Ramos (cell line): Measurements from ENCODE around the gene SLC25A31.

Experiments used
- in situ Hi-C: fragments of 300-500 bp; cut with MboI; formaldehyde crosslinking; loops from one replicate; pipeline ENCODE4 v1.14.3; 2022; ENCODE audit warnings: low sequenced_read_pairs; ENCODE audit not compliant: unreplicated experiment

SLC25A31 gene

GRCh38 chr4:127730142-127730913, at the start of gene SLC25A31:
TSS of gene SLC25A31 (plus strand) at chr4:127730400. CDS start at chr4:127730546, 146 bp downstream.
- in situ Hi-C loops = no loop called here

- in situ Hi-C loops = no loop called here
Measured at GRCh38 chr4:127685292-127685691, 44.9 kb upstream of the SLC25A31 start.

- in situ Hi-C loops = no loop called here
Measured at GRCh38 chr4:127686658-127687057, 43.5 kb upstream of the SLC25A31 start.

GRCh38 chr4:127687580-127687979, 42.6 kb upstream of the SLC25A31 start:
- in situ Hi-C loops = no loop called here

GRCh38 chr4:127698789-127699200, 31.4 kb upstream of the SLC25A31 start:
- in situ Hi-C loops = no loop called here

GRCh38 chr4:127708985-127709384, 21.2 kb upstream of the SLC25A31 start:
- in situ Hi-C loops = no loop called here

- in situ Hi-C loops = no loop called here
Measured at GRCh38 chr4:127709456-127709855, 20.7 kb upstream of the SLC25A31 start.

GRCh38 chr4:127731406-127731805, 1.2 kb downstream of the SLC25A31 start:
- in situ Hi-C loops = no loop called here

GRCh38 chr4:127732623-127733328, 2.6 kb downstream of the SLC25A31 start:
- in situ Hi-C loops = no loop called here

GRCh38 chr4:127734976-127735375, 4.8 kb downstream of the SLC25A31 start:
- in situ Hi-C loops = no loop called here

- in situ Hi-C loops = no loop called here
Measured at GRCh38 chr4:127737295-127737694, 7.1 kb downstream of the SLC25A31 start.

GRCh38 chr4:127741247-127741646, 11.0 kb downstream of the SLC25A31 start:
- in situ Hi-C loops = no loop called here

GRCh38 chr4:127747883-127748282, 17.7 kb downstream of the SLC25A31 start:
- in situ Hi-C loops = no loop called here

GRCh38 chr4:127748957-127749356, 18.8 kb downstream of the SLC25A31 start:
- in situ Hi-C loops = no loop called here

GRCh38 chr4:127756906-127757305, 26.7 kb downstream of the SLC25A31 start:
- in situ Hi-C loops = no loop called here

GRCh38 chr4:127759228-127759820, 29.1 kb downstream of the SLC25A31 start:
- in situ Hi-C loops = no loop called here

GRCh38 chr4:127759893-127760292, 29.7 kb downstream of the SLC25A31 start:
- in situ Hi-C loops = no loop called here

GRCh38 chr4:127771535-127772275, 41.5 kb downstream of the SLC25A31 start:
- in situ Hi-C loops = no loop called here

GRCh38 chr4:127772769-127773671, 42.8 kb downstream of the SLC25A31 start:
- in situ Hi-C loops = no loop called here

GRCh38 chr4:127775843-127776242, 45.6 kb downstream of the SLC25A31 start:
- in situ Hi-C loops = no loop called here
